HS-27A (cell line): Measurements from ENCODE around the gene CELF4.
"Not testable (repeated sequence)": the region's sequence is repeated elsewhere in the genome, so short reads cannot be mapped to it uniquely, and the experiment has no call there.

ENCODE experiments used
- DNase-seq: peaks from one replicate; pipeline ENCODE4 v3.0.0-alpha.2; 2012; ENCODE audit warnings: low read depth, missing footprints

CELF4 gene

DNA sequence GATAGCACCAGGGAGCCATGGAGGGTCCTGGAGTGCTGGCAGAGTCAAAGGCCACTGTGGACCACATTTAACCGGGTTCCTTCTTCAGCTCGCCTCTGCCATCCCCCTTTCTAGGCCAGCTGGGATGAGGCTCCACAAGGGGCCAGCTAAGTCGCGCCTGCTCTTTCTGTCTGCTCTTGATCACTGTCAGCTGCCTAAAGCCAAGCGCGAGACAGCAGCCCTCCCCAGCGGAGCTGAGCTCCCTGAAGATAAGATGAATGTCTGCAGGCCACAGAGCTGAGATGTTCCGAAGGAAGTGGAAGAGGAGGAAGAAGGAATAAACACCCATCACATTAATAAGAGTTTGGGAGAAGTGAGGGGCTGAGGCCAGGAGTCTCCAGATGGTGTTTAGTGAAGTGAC is 99.6 kb downstream of the CELF4 start:
- DNase-seq: no peak

DNA sequence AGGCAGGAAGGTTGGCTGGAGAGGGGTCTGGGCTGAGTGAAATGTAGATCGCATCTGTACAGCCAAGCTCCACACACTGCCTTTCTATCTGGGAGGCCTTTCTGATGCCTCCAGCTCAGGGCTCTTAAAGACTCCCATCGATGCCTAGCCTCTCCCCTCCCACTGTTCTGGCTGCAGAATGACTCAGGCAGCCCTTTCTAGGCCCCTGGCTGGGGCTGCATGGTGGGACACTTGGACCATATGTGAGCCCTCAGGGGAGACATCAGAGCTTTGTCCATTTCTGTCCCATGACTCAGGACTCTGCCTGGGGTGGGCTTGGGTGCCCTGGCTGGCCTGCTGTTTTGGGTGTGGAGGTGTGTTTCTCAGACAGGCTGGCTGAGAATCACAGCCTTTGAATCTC is 101.3 kb downstream of the CELF4 start:
- DNase-seq: no peak

DNA sequence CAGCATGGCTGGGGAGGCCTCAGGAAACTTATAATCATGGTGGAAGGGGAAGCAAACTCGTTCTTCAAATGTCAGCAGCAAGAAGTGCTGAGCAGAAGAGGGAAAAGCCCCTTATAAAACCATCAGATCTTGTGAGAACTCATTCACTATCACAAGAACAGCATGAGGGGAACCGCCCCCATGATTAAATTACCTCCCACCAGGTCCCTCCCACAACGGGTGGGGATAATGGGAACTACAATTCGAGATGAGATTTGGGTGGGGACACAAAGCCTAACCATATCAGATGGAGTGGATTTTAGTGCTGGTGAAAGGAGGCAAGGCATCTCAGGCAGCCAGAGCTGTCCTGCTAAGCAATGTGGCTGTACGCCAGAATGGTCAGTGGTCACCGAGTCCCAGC is 104.3 kb downstream of the CELF4 start:
- not testable (repeated sequence) for DNase-seq

DNA sequence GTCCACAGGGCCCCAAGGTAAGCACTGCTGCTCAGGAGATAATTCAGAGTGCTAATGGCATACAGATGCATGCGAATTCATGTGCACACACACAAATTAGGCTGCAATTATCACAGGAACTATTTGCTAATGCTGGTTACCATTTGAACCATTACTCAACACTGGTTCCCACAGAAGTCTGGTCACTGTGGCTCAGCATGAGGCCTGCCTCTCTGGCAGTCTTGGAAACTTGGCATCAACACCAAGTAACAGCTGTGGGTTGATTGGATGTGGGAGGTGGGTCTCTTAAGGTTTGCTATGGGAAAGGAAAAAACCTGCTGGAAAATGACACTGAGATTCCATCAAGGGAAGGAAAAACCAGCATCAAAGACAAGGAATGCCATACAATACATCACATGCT is 105.0 kb downstream of the CELF4 start:
- DNase-seq: no peak

DNA sequence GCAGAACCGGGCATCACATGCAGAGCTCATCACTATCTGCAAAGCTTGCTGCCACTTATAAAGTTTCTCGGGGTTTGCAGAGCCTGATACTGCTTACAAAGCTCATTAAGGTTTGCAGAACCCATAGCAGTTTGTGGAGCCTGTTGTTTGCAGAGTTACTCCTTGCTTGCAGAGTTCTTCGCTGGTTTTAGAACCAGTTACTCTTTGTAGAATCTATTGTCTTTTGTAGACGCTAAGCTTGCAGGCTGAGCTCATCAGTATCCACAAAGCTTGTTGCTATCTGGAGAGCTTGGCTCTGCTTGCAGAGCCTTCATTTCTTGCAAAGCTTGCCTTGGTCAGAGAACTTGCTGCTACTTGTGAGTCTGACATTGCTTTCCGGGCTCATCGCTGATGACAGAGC is 106.9 kb downstream of the CELF4 start:
- no peak for DNase-seq

DNA sequence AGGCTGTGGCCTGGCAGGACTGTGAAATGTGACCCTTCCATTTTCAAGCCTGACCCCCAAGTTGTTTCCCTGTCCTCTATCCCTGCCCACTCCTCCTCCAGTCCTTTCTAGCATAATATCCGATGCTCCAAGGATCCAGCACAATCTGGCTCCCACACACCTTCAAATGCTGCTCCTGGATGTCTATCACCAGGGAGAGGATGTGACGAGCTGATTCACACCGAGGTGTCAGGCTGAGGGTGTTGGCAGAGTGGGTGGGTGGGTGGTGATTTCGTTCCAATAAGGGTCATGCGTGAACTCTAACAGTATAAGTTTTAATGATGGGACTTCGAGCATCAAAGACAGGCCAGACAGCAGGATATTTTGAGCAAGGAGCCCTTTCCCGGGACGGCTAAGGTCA is 107.8 kb downstream of the CELF4 start:
- DNase-seq: no peak

DNA sequence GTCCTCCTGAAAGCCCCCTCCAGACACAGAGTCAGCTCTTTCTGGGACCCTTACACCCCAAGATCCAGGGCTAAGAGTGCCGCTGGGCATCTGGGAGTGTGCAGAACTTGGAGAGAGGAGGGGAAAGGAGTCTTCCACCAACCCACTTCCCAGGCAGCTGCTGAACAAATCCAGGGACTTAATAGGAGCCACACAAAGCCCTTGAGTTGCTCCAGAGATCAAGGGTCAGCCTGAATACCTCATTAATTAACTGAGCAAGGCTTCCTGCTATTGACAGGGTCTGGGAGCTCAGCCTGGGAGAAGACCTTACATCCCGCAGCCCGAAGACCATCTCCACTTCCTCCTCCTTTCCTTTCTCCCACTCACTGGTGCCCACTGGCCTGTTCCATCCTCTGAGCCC is 108.3 kb downstream of the CELF4 start:
- no peak for DNase-seq

DNA sequence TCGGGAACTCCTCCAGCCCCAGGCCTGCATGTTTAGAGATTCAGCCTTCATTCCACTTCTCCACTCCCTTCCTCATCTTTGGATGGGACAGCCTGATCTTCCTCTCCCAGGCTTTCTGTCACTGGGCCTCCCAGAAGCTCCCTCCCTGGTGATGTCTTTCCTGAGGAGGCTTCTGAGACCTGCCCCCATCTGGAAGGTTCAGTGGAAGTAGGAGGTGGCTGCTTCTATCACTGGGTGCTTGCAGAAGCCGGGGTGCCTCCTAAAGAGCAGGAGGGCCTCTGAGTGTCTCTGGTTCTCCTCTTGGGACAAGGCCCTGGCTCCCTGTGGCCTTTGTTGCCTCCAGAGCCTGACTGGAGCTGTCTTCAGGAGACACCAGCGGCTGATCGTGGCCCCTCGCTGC is 108.7 kb downstream of the CELF4 start:
- DNase-seq: no peak

DNA sequence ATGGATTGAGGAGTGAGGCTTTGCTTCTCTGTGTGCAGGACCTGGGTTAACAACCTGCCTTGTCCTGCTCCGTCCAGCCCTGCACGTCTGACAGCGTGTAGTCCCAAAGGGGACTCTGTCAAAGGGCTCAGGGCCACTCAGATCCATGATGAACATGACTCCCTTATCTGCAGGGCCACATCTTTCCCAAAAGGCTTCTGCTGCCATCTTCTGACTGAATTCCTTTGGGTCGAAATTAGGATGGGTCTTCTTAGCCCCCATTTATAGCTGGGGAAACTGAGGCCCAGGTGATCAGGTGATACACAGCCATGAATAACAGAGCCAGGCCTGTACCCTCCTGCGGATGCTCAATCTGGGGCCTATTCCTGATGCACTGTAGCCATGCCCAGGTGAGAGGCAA is 109.2 kb downstream of the CELF4 start:
- DNase-seq: no peak

DNA sequence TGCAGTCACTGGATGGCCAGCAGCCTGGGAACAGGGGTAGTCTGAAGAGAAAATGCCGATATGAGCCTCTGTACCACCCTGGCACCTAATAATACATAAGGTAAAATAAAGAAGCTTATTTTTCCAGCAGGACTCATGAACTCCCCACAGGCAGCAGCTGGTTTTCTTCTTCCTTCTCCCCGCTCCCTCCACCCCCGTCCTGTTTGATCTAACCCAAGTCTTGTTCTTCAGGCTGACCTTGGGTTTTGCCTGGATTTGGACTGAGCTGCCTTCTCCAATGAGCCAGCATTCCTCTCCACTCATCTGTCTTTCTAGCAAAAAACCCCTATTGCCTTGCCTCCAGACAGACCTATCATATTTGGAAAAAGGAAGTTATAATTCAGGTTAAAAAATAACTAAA is 111.8 kb downstream of the CELF4 start:
- no peak for DNase-seq

DNA sequence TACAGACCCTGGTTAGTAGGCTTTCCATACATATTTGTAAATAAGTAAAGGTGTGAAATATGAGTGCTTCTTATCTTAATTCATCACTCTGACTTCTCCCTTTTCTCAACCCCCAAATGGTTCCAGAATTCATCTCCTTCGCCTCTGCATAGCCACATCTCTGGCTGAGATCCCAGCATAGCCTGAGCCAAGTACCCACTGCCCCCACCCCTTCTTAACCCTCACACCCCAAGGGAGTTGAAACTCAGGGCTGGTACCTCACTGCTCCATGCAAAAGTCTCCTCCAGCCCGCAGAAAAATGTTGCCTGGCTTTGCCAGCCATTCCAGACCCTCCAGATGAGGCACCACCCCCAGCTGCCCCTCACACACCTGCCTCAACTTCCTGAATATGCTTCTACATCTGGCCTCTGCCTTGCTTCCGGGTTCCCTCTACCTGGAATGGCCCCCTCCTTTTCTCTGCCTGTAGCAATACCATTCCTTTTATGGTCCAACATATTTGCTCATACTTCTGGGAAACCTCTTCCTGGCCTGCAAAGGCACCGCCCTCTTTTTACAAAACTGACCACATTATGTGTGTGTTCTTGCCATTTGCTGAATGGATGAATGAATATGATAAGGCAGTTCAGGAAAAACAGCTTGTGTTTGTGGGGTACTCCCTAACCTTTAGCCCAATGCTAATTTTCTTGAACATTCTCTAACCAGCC is 112.8 kb downstream of the CELF4 start:
- DNase-seq: no peak

DNA sequence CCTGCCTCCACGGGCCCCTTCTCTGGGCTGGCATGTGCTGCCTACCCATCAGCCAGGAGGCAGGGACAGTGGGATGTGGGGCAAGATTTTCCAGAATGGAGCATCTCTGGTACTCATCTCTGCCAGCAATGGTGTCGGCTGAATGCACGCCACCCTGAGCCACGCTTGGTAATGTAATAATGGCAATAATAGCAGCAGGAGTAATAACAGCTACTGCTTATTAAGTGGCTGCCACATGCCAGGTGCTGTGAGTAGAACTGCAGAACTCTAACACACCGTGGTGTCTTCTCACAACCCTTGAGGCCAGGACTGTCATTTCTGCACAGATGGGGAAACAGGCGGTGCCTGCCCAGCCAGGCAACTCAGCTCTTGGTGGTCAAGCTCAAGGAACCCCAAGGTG is 113.6 kb downstream of the CELF4 start:
- DNase-seq: no peak

DNA sequence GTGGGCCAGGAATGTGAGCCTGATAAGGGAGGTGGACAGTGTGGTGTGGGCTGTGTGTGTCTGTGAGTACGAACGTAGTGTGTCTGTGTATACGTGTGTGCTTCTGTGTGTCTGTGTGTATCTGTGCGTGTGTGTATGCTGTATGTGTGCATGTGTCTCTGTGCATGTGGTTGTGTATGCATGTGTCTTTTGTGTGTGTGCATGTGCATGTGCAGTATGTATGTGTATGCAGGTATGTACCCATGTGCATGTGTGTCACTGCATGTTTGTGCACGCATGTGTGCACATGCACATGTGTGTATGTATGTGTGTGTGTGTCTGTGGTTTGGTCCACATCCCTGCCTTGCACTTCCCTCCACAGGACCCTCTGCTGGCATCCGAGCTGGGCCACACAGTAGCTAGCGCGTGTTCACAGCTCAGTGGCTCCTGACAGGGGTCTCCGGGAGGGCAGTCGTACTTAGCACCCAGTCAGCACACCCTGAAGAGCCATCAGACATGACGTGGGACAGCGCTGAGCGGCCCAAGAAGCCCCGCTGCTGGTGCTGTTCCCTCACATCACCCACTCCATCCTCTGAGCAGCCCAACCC is 114.3 kb downstream of the CELF4 start:
- DNase-seq: no peak

DNA sequence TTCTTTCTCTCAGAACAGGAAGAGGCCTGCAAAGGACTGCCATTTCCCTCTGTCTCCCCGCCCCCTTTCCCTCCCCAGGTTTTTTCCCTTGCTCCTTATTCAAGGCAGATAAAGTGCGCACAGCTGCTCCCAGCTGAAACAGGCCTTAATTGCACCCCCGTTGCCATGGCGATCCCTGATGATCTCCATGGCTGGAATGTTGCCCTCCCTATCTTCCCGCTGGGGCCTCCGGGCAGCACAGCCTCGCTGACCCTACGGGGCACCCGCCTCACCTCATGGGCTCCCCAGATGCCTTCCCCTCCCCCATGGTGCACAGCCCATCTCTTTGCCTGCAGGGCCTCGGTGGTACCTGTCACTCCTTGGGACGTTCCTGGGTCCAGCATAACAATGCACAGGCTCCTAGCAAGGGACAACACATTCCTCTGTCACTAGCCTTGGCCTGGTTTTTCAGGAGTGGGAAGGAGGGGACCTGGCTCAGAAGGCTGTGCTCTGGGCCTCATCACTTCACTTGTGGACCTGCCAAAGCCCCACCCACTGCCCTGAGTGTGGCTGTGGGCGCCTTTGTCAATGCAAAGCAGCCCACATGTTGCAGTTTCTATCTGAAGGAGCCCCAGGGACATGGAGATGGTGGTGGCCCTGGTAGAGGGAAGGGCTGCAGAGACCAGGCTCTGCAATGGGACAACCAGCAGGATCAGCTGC is 115.0 kb downstream of the CELF4 start:
- no peak for DNase-seq

DNA sequence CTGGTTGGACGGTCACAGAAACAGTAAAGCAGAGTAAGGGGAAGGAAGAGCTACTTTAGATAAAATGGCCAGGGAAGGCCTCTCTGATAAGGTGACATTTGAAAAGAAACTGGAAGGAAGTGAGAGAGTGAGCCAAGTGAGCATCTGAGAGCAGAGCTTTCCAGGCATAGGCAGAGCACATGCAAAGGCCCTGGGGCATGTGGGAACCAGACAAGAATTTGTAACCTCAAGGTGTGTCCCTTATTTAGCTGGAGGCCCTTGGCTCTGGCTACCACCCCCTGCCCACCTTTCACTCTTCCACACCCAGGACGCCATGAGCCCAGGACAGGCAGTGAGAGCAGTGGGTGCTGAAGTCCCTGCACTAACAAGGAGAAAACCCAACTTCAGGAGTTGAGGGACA is 116.0 kb downstream of the CELF4 start:
- no peak for DNase-seq

DNA sequence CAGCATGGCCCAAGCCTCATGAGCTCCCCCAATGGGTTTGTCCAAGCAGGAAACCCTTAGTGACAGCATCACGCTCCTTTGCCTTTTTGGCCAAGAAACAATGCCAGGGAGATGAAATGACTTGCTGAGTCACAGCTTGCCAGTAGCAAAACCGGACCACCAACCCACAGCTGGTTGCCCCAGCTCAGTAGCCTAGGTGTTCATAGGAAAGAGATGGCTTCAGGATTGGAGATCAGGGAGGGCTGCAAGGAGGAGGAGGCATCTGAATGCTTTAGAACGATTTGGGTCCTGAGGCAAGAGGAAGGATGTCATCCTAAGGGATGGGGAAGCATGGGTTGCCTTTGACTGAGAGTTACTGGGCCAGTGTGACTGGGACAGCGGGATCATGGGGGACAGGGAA is 116.7 kb downstream of the CELF4 start:
- DNase-seq: no peak

DNA sequence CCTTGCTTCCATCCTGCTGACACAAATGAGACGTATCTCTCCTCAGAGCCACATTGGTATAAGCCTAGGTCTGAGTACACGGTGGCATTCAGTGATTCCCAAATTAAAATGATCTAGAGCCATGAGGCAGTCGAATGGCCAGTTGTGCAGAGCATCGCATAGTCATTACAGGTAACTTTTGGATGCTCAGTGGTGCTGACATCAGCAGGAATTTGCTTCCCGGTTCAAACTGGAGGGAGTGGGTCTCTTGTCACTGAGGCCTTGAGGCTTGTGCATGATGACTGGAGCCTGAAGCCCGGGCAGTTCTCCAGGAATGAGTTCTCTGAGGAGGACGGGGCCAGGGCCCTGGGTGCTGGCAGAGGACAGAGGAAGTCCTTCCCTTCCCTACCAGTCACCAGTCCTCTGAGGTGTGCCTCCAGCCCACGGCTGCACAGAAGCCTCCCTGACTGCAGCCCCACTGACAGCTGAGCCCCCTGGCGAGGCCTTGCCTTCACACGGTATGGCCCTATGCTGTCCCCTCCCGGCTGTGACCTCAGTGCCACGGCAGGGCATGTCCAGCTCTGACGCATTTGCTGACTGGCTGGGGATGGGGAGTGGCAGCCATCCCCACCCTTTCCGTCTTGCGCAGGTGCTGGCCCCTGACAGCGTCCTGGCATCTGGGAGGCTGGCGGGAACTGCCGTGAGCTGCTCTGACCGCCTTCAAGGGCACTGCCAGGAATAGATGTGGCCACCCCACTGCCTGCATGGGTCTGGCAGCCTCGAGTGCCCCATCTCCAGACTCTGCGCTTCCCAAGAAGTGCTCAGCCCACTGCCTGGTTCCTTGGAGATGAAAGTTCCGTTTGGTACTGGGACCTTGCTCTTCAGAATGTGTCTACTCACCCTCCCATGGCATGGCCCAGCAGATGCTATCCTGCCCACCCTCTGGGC is 117.4 kb downstream of the CELF4 start:
- DNase-seq: no peak

DNA sequence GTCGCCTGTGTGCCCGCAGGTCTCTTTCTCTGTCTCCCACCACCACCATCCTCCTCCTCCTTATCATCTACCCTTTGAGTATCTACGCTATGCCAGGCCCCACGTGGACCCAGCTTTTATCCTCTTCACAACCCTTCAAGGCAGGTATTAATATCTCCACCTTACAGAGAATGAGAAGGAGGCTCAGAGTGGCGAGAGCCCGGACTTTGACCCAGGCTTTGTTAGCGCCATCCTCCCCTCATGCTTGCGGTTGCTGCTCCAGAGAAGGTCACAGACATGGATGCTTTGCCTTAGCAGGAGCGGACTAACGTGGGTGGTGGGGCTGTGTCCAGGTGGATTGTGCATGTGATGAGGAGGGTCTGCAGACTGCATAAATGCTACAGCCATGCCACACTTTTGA is 119.8 kb downstream of the CELF4 start:
- DNase-seq: no peak

DNA sequence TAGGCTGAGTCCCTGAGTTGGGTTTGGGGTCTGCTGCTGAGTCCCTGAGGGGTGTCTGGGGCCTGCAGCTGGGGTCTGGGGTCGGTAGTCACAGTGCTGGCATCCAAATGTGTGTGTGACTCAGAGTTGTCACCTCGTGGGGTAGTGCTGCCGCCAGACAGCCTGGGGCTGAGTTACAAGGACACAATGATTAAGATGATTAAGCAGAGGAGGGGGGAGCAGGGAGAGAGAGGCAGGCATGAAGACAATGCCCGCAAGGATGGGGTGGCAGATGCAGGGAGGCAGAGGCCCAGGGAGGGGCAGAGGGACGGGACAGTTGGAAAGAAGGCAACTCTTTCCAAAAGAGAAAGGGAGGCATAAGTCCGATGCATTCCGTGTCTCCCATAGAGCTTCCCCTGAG is 120.2 kb downstream of the CELF4 start:
- DNase-seq: no peak

DNA sequence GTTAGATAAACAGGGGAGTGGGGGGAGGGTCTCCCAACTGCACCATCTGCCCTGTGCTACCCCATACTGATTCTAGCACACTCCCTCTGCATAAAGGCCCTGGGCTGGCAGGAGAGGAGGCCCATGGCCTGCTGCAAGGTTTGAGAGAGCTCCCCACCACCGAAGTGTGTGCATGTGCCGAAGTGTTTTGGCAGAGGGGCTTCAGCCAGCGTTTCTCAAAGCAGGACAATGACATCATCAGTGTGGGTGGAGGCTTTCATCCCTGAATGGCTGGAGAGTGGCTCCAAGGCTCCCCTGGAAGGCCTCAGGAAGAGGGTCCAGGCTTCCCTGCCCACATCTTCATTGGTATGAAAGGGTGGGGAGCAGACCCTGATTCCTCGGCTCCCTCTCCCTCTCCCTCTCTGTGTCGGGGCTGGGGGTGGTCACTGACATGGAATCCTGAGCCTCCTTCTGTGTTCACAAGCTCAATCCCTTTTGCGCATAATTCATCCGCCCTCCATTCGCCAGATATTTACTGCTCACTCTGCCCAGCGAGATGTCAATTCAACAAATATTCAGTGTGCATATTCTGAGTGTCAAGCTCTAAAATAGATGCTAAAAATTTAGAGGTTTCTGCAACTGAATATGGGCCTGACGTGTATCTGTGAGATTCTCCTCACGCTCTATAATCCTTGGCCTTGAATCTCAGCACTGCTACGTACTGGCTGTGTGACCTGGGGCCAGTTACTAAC is 122.1 kb downstream of the CELF4 start:
- DNase-seq: no peak

DNA sequence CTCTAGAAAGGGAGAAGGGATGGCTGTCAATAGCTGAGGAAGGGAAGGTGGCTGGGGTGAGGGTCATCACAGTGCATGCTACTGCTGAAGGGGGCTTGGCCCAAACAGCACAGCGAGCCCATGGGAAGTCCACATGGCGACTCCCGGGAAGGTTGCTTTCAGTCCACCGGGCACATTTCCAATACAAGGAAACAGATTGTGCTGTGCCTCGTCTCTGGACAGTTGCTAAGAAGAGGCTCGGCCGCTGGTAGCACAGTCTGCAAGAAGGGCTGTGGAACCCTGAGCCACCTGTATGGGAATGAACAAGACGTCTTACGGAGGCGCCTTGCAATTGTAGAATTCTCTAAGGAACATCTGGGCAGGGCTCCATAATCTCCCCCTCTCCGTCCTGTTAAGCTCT is 123.1 kb downstream of the CELF4 start:
- DNase-seq: no peak

DNA sequence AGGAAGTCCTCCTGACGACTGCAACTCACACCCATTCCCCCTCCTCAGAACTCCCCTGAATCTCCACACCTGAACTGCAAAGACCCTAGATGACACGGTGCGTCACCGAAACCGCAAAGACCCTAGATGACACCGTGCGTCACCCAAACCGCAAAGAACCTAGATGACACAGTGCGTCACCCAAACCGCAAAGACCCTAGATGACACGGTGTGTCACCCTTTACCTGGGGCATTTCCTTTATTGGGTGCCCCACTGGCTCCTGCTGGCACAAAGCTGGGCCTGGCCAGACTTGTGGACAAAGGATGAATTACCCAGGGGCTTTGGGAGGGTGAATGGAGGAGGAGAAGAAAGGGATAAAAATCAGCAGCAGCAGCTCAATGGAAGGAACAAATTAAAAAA is 123.8 kb downstream of the CELF4 start:
- no peak for DNase-seq
